ENCODE measurements around the gene CPTP. TPM values are rescaled to one million over a fixed set of nuclear protein-coding genes. Genes with fewer than 3 reads are reported as not detected.

The CPTP gene
- total RNA-seq, 2 donors from 2014 or later, result 35.6 to 64.1 TPM

- H3K27ac ChIP-seq, result peak overlapping the region; percentile 32 to 88
- peaks cover 0 to 46% of the 10 kb centered on the region in 2 donors for H3K4me1 ChIP-seq
- H3K4me3 ChIP-seq, result no peak overlapping the region
- no peak for TF ChIP-seq CTCF (IDR thresholded peaks at IDR 0.05)
- DNase-seq (ENCODE audit: low spot score), result no peak
- H3K9me3 ChIP-seq, result no peaks in the 10 kb centered on the region
- H3K27me3 ChIP-seq, result no peaks in the 10 kb centered on the region
- no peaks in the 10 kb centered on the region for H3K36me3 ChIP-seq
Measured at GRCh38 chr1:1361233-1361981, 36.8 kb downstream of the CPTP start.

- Histone ChIP-seq H3K9me3 (no peaks in the 10 kb centered on the region), H3K4me3 (no peak overlapping the region), H3K4me1 (peaks cover 0 to 40% of the 10 kb centered on the region in 2 donors), H3K27me3 (no peaks in the 10 kb centered on the region), H3K27ac (peak overlapping the region; percentile 32 to 88), H3K36me3 (no peaks in the 10 kb centered on the region)
- no peak for DNase-seq (ENCODE audit: low spot score)
- TF ChIP-seq CTCF (IDR thresholded peaks at IDR 0.05), result no peak
Measured at GRCh38 chr1:1361982-1362423, 37.4 kb downstream of the CPTP start.

GRCh38 chr1:1364266-1364665 is 39.7 kb downstream of the CPTP start:
- Histone ChIP-seq H3K27me3 (no peaks in the 10 kb centered on the region), H3K27ac (no peak overlapping the region), H3K4me3 (no peak overlapping the region), H3K9me3 (no peaks in the 10 kb centered on the region), H3K4me1 (peaks cover 0 to 28% of the 10 kb centered on the region in 2 donors), H3K36me3 (no peaks in the 10 kb centered on the region)
- no peak for DNase-seq (ENCODE audit: low spot score)
- no peak for TF ChIP-seq CTCF (IDR thresholded peaks at IDR 0.05)

GRCh38 chr1:1365875-1366698 is 41.5 kb downstream of the CPTP start:
- Histone ChIP-seq H3K9me3 (no peaks in the 10 kb centered on the region), H3K4me1 (peaks cover 0 to 12% of the 10 kb centered on the region in 2 donors), H3K27ac (no peak overlapping the region), H3K4me3 (no peak overlapping the region), H3K27me3 (no peaks in the 10 kb centered on the region), H3K36me3 (no peaks in the 10 kb centered on the region)
- no peak for DNase-seq (ENCODE audit: low spot score)
- TF ChIP-seq CTCF (IDR thresholded peaks at IDR 0.05), result no peak

- no peak for TF ChIP-seq CTCF (IDR thresholded peaks at IDR 0.05)
- no peak overlapping the region for H3K4me3 ChIP-seq
- H3K9me3 ChIP-seq, result no peaks in the 10 kb centered on the region
- H3K27ac ChIP-seq, result no peak overlapping the region
- H3K36me3 ChIP-seq, result no peaks in the 10 kb centered on the region
- H3K27me3 ChIP-seq, result no peaks in the 10 kb centered on the region
- no peak for DNase-seq (ENCODE audit: low spot score)
- H3K4me1 ChIP-seq, result peaks cover 0 to 8% of the 10 kb centered on the region in 2 donors
Measured at GRCh38 chr1:1366699-1367066, 42.1 kb downstream of the CPTP start.

Measured in right atrium auricular region (tissue), 2 donors.